Osteocyte (in vitro differentiated cells): ENCODE measurements around the gene EDN2. TPM values are rescaled to one million over a fixed set of nuclear protein-coding genes. Genes with fewer than 3 reads are reported as not detected.

Experiments used
- DNase-seq: peaks from one replicate; pipeline ENCODE4 v3.0.0; 2021; ENCODE audit warnings: mixed read lengths; ENCODE audit not compliant: unreplicated experiment; ENCODE audit errors: extremely low spot score
- H3K27ac Mint-ChIP-seq: one replicate; pipeline ENCODE4 v1.8.0; 2021; ENCODE audit warnings: mild to moderate bottlenecking, mixed read lengths; ENCODE audit not compliant: unreplicated experiment
- H3K27me3 Mint-ChIP-seq: one replicate; pipeline ENCODE4 v1.8.0; 2021; ENCODE audit warnings: mixed read lengths; ENCODE audit not compliant: unreplicated experiment
- H3K36me3 Mint-ChIP-seq: one replicate; pipeline ENCODE4 v1.8.0; 2021; ENCODE audit warnings: mixed read lengths; ENCODE audit not compliant: unreplicated experiment
- H3K4me1 Mint-ChIP-seq: one replicate; pipeline ENCODE4 v1.8.0; 2021; ENCODE audit warnings: mixed read lengths; ENCODE audit not compliant: unreplicated experiment
- H3K4me3 Mint-ChIP-seq: one replicate; pipeline ENCODE4 v1.8.0; 2021; ENCODE audit warnings: mild to moderate bottlenecking, moderate library complexity, mixed read lengths; ENCODE audit not compliant: unreplicated experiment
- H3K9me3 Mint-ChIP-seq: one replicate; pipeline ENCODE4 v1.8.0; 2021; ENCODE audit warnings: mixed read lengths; ENCODE audit not compliant: unreplicated experiment
- CTCF ChIP-seq: fragments of 200-600 bp; sonication (generic); IDR thresholded peaks from 2 replicates; pipeline ENCODE4 v1.5.0; 2021; ENCODE audit warnings: antibody characterized with exemption, mild to moderate bottlenecking, moderate library complexity
- total RNA-seq: library from RNA; stranded (reverse); gene quantifications from 2 replicates; pipeline ENCODE4 v1.2.1, GENCODE V29; 2021

EDN2 gene
- total RNA-seq, 1 donor from 2014 or later = not detected

DNA sequence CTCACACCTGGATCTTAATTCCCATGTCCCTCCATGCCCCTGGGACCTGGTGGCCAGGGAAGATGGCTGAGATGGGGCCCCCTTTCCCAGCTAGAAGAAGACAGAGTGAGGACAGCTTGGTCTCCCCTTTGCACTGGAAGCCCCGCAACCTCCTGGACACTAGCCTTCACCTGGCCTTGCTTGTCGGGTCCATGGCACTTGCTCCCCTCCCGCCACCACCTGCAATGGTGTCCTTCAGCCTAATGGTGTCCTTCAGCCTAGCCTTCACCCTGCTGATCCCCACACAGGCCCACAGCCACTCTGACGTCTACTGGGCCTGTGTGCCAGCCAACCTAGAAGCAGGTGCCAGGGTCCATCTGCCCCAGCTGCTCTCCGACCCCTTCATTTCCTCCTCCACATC lies 45.9 kb upstream of the EDN2 start:
- Mint-ChIP-seq H3K4me3 (no peak overlapping the region), H3K36me3 (no peaks in the 10 kb centered on the region), H3K27me3 (peaks cover 13% of the 10 kb centered on the region), H3K27ac (no peak overlapping the region), H3K9me3 (no peaks in the 10 kb centered on the region), H3K4me1 (no peaks in the 10 kb centered on the region)
- DNase-seq = no peak
- no peak for TF ChIP-seq CTCF

GRCh38 chr1:41529621-41530395 lies 45.3 kb upstream of the EDN2 start:
- Mint-ChIP-seq H3K4me1 (no peaks in the 10 kb centered on the region), H3K27ac (no peak overlapping the region), H3K4me3 (no peak overlapping the region), H3K27me3 (peaks cover 13% of the 10 kb centered on the region), H3K36me3 (no peaks in the 10 kb centered on the region), H3K9me3 (no peaks in the 10 kb centered on the region)
- TF ChIP-seq CTCF = no peak
- DNase-seq = no peak

DNA sequence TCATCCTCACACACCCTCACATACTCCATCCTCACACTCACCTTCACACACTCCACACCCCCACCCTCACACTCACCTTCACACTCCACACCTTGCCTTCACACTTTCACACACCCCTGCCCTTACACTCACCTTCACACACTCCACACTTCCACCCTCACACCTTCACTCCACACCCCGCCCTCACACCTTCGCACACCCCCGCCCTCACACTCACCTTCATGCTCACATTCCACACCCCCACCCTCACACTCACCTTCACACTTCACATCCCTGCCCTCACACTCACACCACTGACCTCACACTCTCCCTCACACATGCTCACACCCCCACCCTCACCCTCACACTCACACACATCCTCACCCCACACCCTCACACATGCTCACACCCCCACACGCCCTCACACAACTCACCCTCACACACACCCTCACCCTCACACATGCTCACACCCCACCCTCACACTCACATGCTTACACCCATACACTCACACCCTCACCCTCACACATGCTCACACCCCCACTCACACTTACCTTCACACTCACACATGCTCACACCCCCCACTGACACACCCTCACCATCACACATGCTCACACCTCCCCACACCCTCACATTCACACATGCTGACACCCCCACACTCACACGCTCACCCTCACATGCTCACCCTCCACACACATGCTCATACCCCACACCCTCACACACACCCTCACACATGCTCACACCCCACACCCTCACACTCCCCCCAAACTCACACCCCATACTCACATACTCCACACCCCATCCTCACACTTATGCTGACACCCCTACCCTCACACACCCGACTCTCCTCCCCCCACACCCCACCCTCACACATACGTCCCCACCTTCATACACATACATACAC lies 44.5 kb upstream of the EDN2 start:
- DNase-seq = no peak
- Mint-ChIP-seq H3K9me3 (no peaks in the 10 kb centered on the region), H3K4me1 (no peaks in the 10 kb centered on the region), H3K27ac (no peak overlapping the region), H3K27me3 (peaks cover 13% of the 10 kb centered on the region), H3K4me3 (no peak overlapping the region), H3K36me3 (no peaks in the 10 kb centered on the region)
- no peak for TF ChIP-seq CTCF

GRCh38 chr1:41528106-41528505 lies 43.6 kb upstream of the EDN2 start:
- Mint-ChIP-seq H3K4me3 (no peak overlapping the region), H3K27me3 (peaks cover 13% of the 10 kb centered on the region), H3K36me3 (no peaks in the 10 kb centered on the region), H3K4me1 (no peaks in the 10 kb centered on the region), H3K27ac (no peak overlapping the region), H3K9me3 (no peaks in the 10 kb centered on the region)
- TF ChIP-seq CTCF = no peak
- DNase-seq = no peak

GRCh38 chr1:41526956-41527561 lies 42.6 kb upstream of the EDN2 start:
- Mint-ChIP-seq H3K36me3 (no peaks in the 10 kb centered on the region), H3K9me3 (no peaks in the 10 kb centered on the region), H3K27me3 (peaks cover 6% of the 10 kb centered on the region), H3K4me3 (no peak overlapping the region), H3K4me1 (no peaks in the 10 kb centered on the region), H3K27ac (no peak overlapping the region)
- DNase-seq = no peak
- no peak for TF ChIP-seq CTCF
